Measurements from ENCODE around the gene FXYD4. TPM values are rescaled to one million over a fixed set of nuclear protein-coding genes. Genes with fewer than 3 reads are reported as not detected.
A peak's percentile ranks its signal among the peaks of the same experiment; 100 is the strongest.

The FXYD4 gene
- total RNA-seq, 1 experiment from 2014 or later: not detected

GRCh38 chr10:43347997-43348396 lies 23.4 kb upstream of the FXYD4 start:
- no peak overlapping the region for H3K27ac ChIP-seq (ENCODE audit: low read length)
- BruUV-seq (replicated peaks): no TSS peak
- no peaks in the 10 kb centered on the region for H3K9me3 ChIP-seq (ENCODE audit: low read length)
- H2AFZ ChIP-seq (ENCODE audit: low read length): 0 out of 2 replicates have a peak overlapping the region, but pooled peaks have one; percentile 40
- no peak for ATAC-seq
- intact Hi-C loops (cut with micrococcal nuclease): loop anchor here (1.0 to 10.0 kb wide), 5 partner anchors 55 to 481 kb away; no protein-coding TSS in a partner anchor
- TF ChIP-seq, protein P1, sequence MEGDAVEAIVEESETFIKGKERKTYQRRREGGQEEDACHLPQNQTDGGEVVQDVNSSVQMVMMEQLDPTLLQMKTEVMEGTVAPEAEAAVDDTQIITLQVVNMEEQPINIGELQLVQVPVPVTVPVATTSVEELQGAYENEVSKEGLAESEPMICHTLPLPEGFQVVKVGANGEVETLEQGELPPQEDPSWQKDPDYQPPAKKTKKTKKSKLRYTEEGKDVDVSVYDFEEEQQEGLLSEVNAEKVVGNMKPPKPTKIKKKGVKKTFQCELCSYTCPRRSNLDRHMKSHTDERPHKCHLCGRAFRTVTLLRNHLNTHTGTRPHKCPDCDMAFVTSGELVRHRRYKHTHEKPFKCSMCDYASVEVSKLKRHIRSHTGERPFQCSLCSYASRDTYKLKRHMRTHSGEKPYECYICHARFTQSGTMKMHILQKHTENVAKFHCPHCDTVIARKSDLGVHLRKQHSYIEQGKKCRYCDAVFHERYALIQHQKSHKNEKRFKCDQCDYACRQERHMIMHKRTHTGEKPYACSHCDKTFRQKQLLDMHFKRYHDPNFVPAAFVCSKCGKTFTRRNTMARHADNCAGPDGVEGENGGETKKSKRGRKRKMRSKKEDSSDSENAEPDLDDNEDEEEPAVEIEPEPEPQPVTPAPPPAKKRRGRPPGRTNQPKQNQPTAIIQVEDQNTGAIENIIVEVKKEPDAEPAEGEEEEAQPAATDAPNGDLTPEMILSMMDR (conservative IDR thresholded peaks at IDR 0.05; ENCODE audit: low read depth, low read length): no peak
- TF ChIP-seq EZH2 (IDR thresholded peaks at IDR 0.05; ENCODE audit: low read length, unreplicated experiment) (no peak), EZH2phosphoT487 (IDR thresholded peaks at IDR 0.05; ENCODE audit: borderline replicate concordance, low read length) (no peak)
- DNase-seq: no peak
- H3K4me1 ChIP-seq (ENCODE audit: insufficient read depth, low read length): peaks cover 23% of the 10 kb centered on the region
- no peak overlapping the region for H3K4me3 ChIP-seq (ENCODE audit: low read length)
- H3K79me2 ChIP-seq (ENCODE audit: low read length): no peaks in the 10 kb centered on the region
- ChIA-PET POLR2A (ENCODE audit: unreplicated experiment) (no interaction called here), CTCF (interaction anchor here (0.6 to 0.7 kb wide), 2 partner anchors 55 to 87 kb away, joined by 3 read pairs; no protein-coding TSS in a partner anchor)
- no peaks in the 10 kb centered on the region for H3F3A ChIP-seq (ENCODE audit: low read length, unreplicated experiment)
- no peaks in the 10 kb centered on the region for H4K20me1 ChIP-seq (ENCODE audit: low read length)
- no peak overlapping the region for H3K9ac ChIP-seq (ENCODE audit: low read length)
- no peaks in the 10 kb centered on the region for H3K27me3 ChIP-seq (ENCODE audit: low read length)
- H3K4me2 ChIP-seq (ENCODE audit: low read length): no peak overlapping the region
- no peaks in the 10 kb centered on the region for H3K9me2 ChIP-seq (replicated peaks; ENCODE audit: low read length)
- no peaks in the 10 kb centered on the region for H3K36me3 ChIP-seq (ENCODE audit: low read depth, low read length)

GRCh38 chr10:43348511-43349312 lies 22.7 kb upstream of the FXYD4 start:
- no peaks in the 10 kb centered on the region for H3K27me3 ChIP-seq (ENCODE audit: low read length)

More at GRCh38 chr10:43348511-43349312, 22.7 kb upstream of the FXYD4 start:
- Histone ChIP-seq H3K9me3 (ENCODE audit: low read length) (no peaks in the 10 kb centered on the region), H2AFZ (ENCODE audit: low read length) (0 out of 2 replicates have a peak overlapping the region, but pooled peaks have one; percentile 40), H3F3A (ENCODE audit: low read length, unreplicated experiment) (no peaks in the 10 kb centered on the region), H3K9me2 (replicated peaks; ENCODE audit: low read length) (no peaks in the 10 kb centered on the region), H3K36me3 (ENCODE audit: low read depth, low read length) (no peaks in the 10 kb centered on the region), H3K4me1 (ENCODE audit: insufficient read depth, low read length) (peaks cover 28% of the 10 kb centered on the region), H4K20me1 (ENCODE audit: low read length) (no peaks in the 10 kb centered on the region), H3K27ac (ENCODE audit: low read length) (no peak overlapping the region), H3K79me2 (ENCODE audit: low read length) (no peaks in the 10 kb centered on the region), H3K4me3 (ENCODE audit: low read length) (no peak overlapping the region), H3K9ac (ENCODE audit: low read length) (no peak overlapping the region), H3K4me2 (ENCODE audit: low read length) (no peak overlapping the region)
- POLR2A ChIA-PET (ENCODE audit: unreplicated experiment): no interaction called here
- intact Hi-C loops (cut with micrococcal nuclease): loop anchor here (1.0 to 10.0 kb wide), 5 partner anchors 55 to 481 kb away; no protein-coding TSS in a partner anchor
- DNase-seq: peak; percentile 91
- no TSS peak for BruUV-seq (replicated peaks)
- TF ChIP-seq EZH2phosphoT487 (IDR thresholded peaks at IDR 0.05; ENCODE audit: borderline replicate concordance, low read length) (no peak), EZH2 (IDR thresholded peaks at IDR 0.05; ENCODE audit: low read length, unreplicated experiment) (no peak)
- TF ChIP-seq, protein P1 (conservative IDR thresholded peaks at IDR 0.05; ENCODE audit: low read depth, low read length): peak; percentile 99
- CTCF ChIA-PET: interaction anchor here (0.6 to 1.1 kb wide), 2 partner anchors 56 to 86 kb away, joined by 3 to 10 read pairs; no protein-coding TSS in a partner anchor
- ATAC-seq: peak; percentile 99
